H9 (cell line): ENCODE results near the gene NPHP4. TPM values are rescaled to one million over a fixed set of nuclear protein-coding genes. Genes with fewer than 3 reads are reported as not detected.
A peak's percentile ranks its signal among the peaks of the same experiment; 100 is the strongest.

Experiments used
- DNase-seq: peaks from one replicate; pipeline ENCODE4 v3.0.0-alpha.2; 2017
- H2AFZ ChIP-seq: one replicate; pipeline ENCODE4 v1.6.1; 2013; ENCODE audit warnings: mild to moderate bottlenecking, low read length, control low read depth, moderate library complexity
- H2AK5ac ChIP-seq: 2 replicates; pipeline ENCODE4 v1.6.1; 2013; ENCODE audit warnings: low read length, control low read depth, mixed read lengths; ENCODE audit not compliant: insufficient read length
- H2BK120ac ChIP-seq: one replicate; pipeline ENCODE4 v1.6.1; 2013; ENCODE audit warnings: low read depth, mild to moderate bottlenecking, low read length, control low read depth, inconsistent platforms; ENCODE audit not compliant: poor library complexity, severe bottlenecking
- H2BK12ac ChIP-seq: 2 replicates; pipeline ENCODE4 v1.6.1; 2013; ENCODE audit warnings: low read length, control low read depth, mixed read lengths, low read depth; ENCODE audit not compliant: insufficient read length
- H2BK15ac ChIP-seq: 2 replicates; pipeline ENCODE4 v1.6.1; 2013; ENCODE audit warnings: low read depth, low read length, control low read depth
- H2BK20ac ChIP-seq: one replicate; pipeline ENCODE4 v1.6.1; 2013; ENCODE audit warnings: low read depth, mild to moderate bottlenecking, low read length, control low read depth, inconsistent platforms; ENCODE audit not compliant: poor library complexity, severe bottlenecking
- H2BK5ac ChIP-seq: 2 replicates; pipeline ENCODE4 v1.6.1; 2013; ENCODE audit warnings: low read length, control low read depth, mixed read lengths; ENCODE audit not compliant: insufficient read length
- H3K14ac ChIP-seq: 2 replicates; pipeline ENCODE4 v1.6.1; 2013; ENCODE audit warnings: low read length, control low read depth; ENCODE audit not compliant: insufficient read depth
- H3K18ac ChIP-seq: 2 replicates; pipeline ENCODE4 v1.6.1; 2013; ENCODE audit warnings: low read depth, mild to moderate bottlenecking, mixed read lengths, low read length, control low read depth; ENCODE audit not compliant: insufficient read length
- H3K23ac ChIP-seq: 2 replicates; pipeline ENCODE4 v1.6.1; 2013; ENCODE audit warnings: low read length, control low read depth, mixed read lengths, low read depth; ENCODE audit not compliant: insufficient read length
- H3K23me2 ChIP-seq: 2 replicates; pipeline ENCODE4 v1.6.1; 2013; ENCODE audit warnings: low read depth, mild to moderate bottlenecking, mixed read lengths, low read length, control low read depth; ENCODE audit not compliant: insufficient read length, poor library complexity, severe bottlenecking
- H3K27ac ChIP-seq: 2 replicates; pipeline ENCODE4 v1.5.1; 2013; ENCODE audit warnings: low read length, control low read depth, mixed read lengths, low read depth; ENCODE audit not compliant: insufficient read length
- H3K27me3 ChIP-seq: 2 replicates; pipeline ENCODE4 v1.6.1; 2013; ENCODE audit warnings: low read length, control low read depth, inconsistent platforms; ENCODE audit not compliant: insufficient read depth
- H3K4ac ChIP-seq: 2 replicates; pipeline ENCODE4 v1.6.1; 2013; ENCODE audit warnings: low read depth, mild to moderate bottlenecking, control low read depth, inconsistent platforms, low read length, moderate library complexity
- H3K4me1 ChIP-seq: 2 replicates; pipeline ENCODE4 v1.6.1; 2013; ENCODE audit warnings: low read length, control low read depth, inconsistent platforms; ENCODE audit not compliant: insufficient read depth
- H3K4me2 ChIP-seq: 2 replicates; pipeline ENCODE4 v1.6.1; 2013; ENCODE audit warnings: low read length, control low read depth, mixed read lengths; ENCODE audit not compliant: insufficient read length, insufficient read depth
- H3K56ac ChIP-seq: 2 replicates; pipeline ENCODE4 v1.6.1; 2013; ENCODE audit warnings: low read depth, mild to moderate bottlenecking, mixed read lengths, low read length, control low read depth; ENCODE audit not compliant: insufficient read length
- H3K79me1 ChIP-seq: 2 replicates; pipeline ENCODE4 v1.6.1; 2013; ENCODE audit warnings: low read depth, mild to moderate bottlenecking, moderate library complexity, low read length, control low read depth, inconsistent platforms; ENCODE audit not compliant: insufficient read depth, poor library complexity, severe bottlenecking
- H3K79me2 ChIP-seq: 2 replicates; pipeline ENCODE4 v1.6.1; 2013; ENCODE audit warnings: low read length, control low read depth, inconsistent platforms; ENCODE audit not compliant: insufficient read depth
- H3K9ac ChIP-seq: 2 replicates; pipeline ENCODE4 v1.6.1; 2013; ENCODE audit warnings: low read length, control low read depth, mixed read lengths; ENCODE audit not compliant: insufficient read length; ENCODE audit errors: extremely low read depth
- H3K9me3 ChIP-seq: one replicate; pipeline ENCODE4 v1.6.1; 2013; ENCODE audit warnings: low read depth, low read length, inconsistent platforms; ENCODE audit not compliant: control insufficient read depth
- H3T11ph ChIP-seq: one replicate; pipeline ENCODE4 v1.6.1; 2013; ENCODE audit warnings: mild to moderate bottlenecking, low read length, control low read depth, inconsistent platforms
- H4K20me1 ChIP-seq: one replicate; pipeline ENCODE4 v1.6.1; 2013; ENCODE audit not compliant: control insufficient read depth, insufficient read length, insufficient read depth
- H4K5ac ChIP-seq: 2 replicates; pipeline ENCODE4 v1.6.1; 2013; ENCODE audit warnings: low read depth, mild to moderate bottlenecking, mixed read lengths, low read length, control low read depth; ENCODE audit not compliant: insufficient read length
- H4K8ac ChIP-seq: replicated peaks from 2 replicates; pipeline ENCODE4 v1.6.1; 2013; ENCODE audit warnings: low read length, control low read depth, mixed read lengths, low read depth; ENCODE audit not compliant: insufficient read length
- H4K91ac ChIP-seq: 2 replicates; pipeline ENCODE4 v1.6.1; 2013; ENCODE audit warnings: low read depth, mild to moderate bottlenecking, moderate library complexity, mixed read lengths, low read length, control low read depth; ENCODE audit not compliant: insufficient read length
- H3K27ac Mint-ChIP-seq, 3 experiments: 2 replicates in 2 of 3; 3 replicates in 1 of 3; pipeline ENCODE4 v1.8.0; 2020 to 2021; ENCODE audit warnings: mixed read lengths in 3 of 3, mild to moderate bottlenecking in 1 of 3, moderate library complexity in 1 of 3
- H3K27me3 Mint-ChIP-seq: 2 replicates; pipeline ENCODE4 v1.8.0; 2021; ENCODE audit warnings: low read depth, mild to moderate bottlenecking, moderate library complexity, mixed read lengths
- H3K36me3 Mint-ChIP-seq, 3 experiments: 2 replicates in 2 of 3; 3 replicates in 1 of 3; pipeline ENCODE4 v1.8.0; 2020 to 2021; ENCODE audit warnings: low read depth in 3 of 3, mixed read lengths in 3 of 3; ENCODE audit not compliant: insufficient read depth in 1 of 3
- H3K4me1 Mint-ChIP-seq, 2 experiments: 2 replicates each; pipeline ENCODE4 v1.8.0; 2020; ENCODE audit warnings: mixed read lengths in 2 of 2
- H3K4me3 Mint-ChIP-seq, 2 experiments: 2 replicates in 1 of 2; 3 replicates in 1 of 2; pipeline ENCODE4 v1.8.0; 2020 to 2021; ENCODE audit warnings: mild to moderate bottlenecking in 2 of 2, mixed read lengths in 2 of 2, moderate library complexity in 1 of 2
- H3K9me3 Mint-ChIP-seq, 2 experiments: 2 replicates in 1 of 2; 3 replicates in 1 of 2; pipeline ENCODE4 v1.8.0; 2020; ENCODE audit warnings: mild to moderate bottlenecking in 2 of 2, mixed read lengths in 2 of 2, moderate library complexity in 1 of 2
- CTCF ChIP-seq: fragments of 200-600 bp; sonication (generic); conservative IDR thresholded peaks from 3 replicates; pipeline ENCODE4 v1.8.0; 2021; ENCODE audit warnings: antibody characterized with exemption, mild to moderate bottlenecking
- WGBS: extraction: QIAGEN DNeasy Blood & Tissue Kit; methylation state at CpG from one replicate; pipeline ENCODE4 v1.1.7; 2013; ENCODE audit warnings: missing lambda C conversion rate, low lambda C conversion rate, mixed read lengths; ENCODE audit not compliant: insufficient read length; ENCODE audit errors: extremely low coverage; 5-methylcytosine and 5-hydroxymethylcytosine counted together
- total RNA-seq: library from RNA; stranded (reverse); gene quantifications from 2 replicates; pipeline ENCODE4 v1.2.1, GENCODE V29; 2021

The NPHP4 gene
- total RNA-seq, 1 experiment from 2014 or later: 17.6 TPM

DNA sequence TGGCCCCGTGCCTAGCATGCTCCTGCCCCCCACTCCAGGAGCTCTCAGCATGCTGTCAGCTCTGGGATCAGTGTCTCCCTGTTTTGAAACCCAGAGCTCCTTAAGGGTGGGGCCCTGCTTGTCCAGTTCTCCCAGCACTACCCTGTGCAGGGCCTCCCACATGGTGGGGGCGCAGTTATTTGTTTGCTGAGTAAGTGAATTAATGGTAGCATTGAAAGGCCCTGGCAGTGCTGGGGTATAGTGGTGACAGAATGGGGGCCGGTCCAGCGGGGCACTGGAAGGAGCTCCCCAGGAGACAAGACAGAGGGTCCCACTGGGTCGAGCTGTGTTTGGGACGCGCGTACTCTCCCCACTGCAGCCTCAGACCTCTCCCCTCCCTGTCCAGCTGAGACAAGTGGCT, 99.9 kb downstream of the NPHP4 start:
- Histone ChIP-seq H3K27ac (no peak overlapping the region), H3K4me1 (peaks cover 1% of the 10 kb centered on the region; the same call in 1 of the 2 replicates), H3K9ac (no peak overlapping the region), H2AK5ac (no peak overlapping the region), H2BK20ac (no peak overlapping the region), H3K4ac (no peak overlapping the region), H2BK12ac (no peak overlapping the region), H3K4me2 (no peak overlapping the region), H2BK5ac (no peak overlapping the region), H4K20me1 (no peaks in the 10 kb centered on the region), H2AFZ (no peak overlapping the region), H3K79me1 (no peaks in the 10 kb centered on the region), H3K79me2 (no peaks in the 10 kb centered on the region), H3K9me3 (no peaks in the 10 kb centered on the region), H3K27me3 (no peaks in the 10 kb centered on the region), H4K8ac (no peak overlapping the region), H3K18ac (no peak overlapping the region), H3K23ac (no peak overlapping the region), H3K23me2 (no peaks in the 10 kb centered on the region), H4K5ac (no peak overlapping the region), H3K56ac (no peak overlapping the region), H2BK15ac (no peak overlapping the region), H3T11ph (no peak overlapping the region), H4K91ac (no peak overlapping the region), H3K14ac (no peak overlapping the region), H2BK120ac (no peak overlapping the region)
- Mint-ChIP-seq H3K4me3 (no peak overlapping the region), H3K27me3 (no peaks in the 10 kb centered on the region; the same call in 1 of the 2 replicates), H3K27ac (0 out of 7 replicates have a peak overlapping the region, but pooled peaks of 1 of the 3 experiments have one; percentile 50), H3K4me1 (peaks cover 31 to 39% of the 10 kb centered on the region in 2 experiments), H3K36me3 (peaks cover 19 to 33% (median 23%) of the 10 kb centered on the region in 3 experiments), H3K9me3 (peaks cover 14 to 18% of the 10 kb centered on the region in 2 experiments)
- WGBS: no CpG with 5 or more reads among the region's 8 CpGs
- no peak for TF ChIP-seq CTCF
- no peak for DNase-seq
